Fibroblast of the conjunctiva (primary cell): ENCODE data around the gene ATG16L2.
"Not testable (repeated sequence)": the region's sequence is repeated elsewhere in the genome, so short reads cannot be mapped to it uniquely, and the experiment has no call there.

ENCODE experiments used
- DNase-seq: peaks from one replicate; pipeline ENCODE4 v3.0.0-alpha.2; 2010; ENCODE audit warnings: low read depth

ATG16L2 gene

DNA sequence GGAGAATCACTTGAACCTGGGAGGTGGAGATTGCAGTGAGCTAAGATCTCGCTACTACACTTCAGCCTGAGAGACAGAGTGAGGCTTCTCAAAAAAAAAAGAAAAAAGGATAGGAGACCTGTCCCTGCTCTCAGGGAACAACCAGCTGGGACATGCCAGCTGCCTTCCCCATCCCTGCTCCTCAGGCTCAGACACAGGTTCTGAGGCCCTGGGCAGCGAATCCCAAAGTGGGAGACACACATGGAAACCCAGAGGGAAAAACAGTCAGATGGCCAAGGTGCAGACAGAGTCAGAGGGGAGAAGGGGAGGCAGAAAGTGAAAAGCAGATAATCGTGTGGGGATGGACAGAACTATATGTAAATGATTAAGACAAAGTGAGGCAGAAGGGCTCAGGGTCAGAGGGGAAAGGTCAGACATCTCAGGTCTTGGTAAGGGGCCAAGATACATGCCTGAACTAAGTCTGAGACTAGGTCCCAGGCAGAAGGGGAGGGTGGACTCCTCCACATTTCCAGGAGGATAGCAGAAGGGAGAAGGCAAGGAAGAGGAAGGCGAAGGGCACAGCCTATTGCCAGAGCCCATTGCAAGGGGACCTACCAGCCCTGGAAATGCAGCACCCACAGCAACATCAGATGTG lies 34.6 kb upstream of the ATG16L2 start:
- DNase-seq: no peak

DNA sequence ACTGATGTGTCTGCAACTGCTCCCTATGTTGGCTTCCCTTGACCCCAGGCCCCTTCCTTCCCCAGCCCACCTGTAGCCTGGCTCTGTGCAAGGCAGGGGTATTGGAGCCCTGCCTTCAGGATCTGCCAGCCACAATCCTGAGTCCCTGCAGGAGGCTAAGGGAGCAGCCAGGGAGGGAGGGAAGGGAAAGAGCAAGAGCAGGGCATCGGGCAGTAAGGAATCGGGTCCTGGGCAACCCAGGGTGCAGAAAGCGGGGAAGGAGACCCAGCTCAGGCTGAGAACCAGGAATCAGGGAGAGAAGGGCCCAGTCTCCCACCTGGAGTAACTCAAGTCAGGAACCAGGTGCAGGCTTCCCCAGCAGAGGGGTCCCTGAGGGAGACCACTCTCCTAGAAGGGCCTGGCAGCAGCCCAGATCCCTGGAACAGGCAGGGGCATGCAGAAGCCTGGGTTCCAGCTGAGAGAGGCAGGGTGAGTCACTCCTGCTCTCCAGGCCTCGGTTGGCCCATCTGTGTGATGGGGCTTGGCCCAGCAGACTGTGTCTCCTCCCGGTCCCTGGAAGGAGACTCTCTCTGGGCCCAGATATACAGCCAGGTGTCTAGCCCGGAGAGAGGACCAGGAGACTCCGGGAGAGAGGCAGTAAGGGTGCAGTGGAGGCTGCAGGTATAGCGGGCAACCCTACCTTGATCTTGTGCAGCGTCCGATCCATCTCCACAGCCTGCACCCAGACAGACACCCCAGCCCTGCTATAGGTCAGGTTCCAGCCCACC lies 33.7 kb upstream of the ATG16L2 start:
- no peak for DNase-seq

DNA sequence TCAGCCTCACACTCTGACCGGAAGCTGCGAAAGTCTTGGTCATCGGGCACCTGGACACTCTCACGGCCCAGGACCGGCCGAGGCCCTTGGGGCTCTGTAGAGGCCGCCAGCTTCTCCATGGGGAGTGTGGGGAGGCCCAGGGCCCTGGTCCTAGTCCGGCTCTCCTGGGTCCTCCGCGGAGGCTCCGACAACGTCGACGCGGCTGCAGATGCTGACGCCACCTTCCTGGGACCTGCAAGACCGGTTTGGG lies 33.2 kb upstream of the ATG16L2 start:
- DNase-seq: no peak

DNA sequence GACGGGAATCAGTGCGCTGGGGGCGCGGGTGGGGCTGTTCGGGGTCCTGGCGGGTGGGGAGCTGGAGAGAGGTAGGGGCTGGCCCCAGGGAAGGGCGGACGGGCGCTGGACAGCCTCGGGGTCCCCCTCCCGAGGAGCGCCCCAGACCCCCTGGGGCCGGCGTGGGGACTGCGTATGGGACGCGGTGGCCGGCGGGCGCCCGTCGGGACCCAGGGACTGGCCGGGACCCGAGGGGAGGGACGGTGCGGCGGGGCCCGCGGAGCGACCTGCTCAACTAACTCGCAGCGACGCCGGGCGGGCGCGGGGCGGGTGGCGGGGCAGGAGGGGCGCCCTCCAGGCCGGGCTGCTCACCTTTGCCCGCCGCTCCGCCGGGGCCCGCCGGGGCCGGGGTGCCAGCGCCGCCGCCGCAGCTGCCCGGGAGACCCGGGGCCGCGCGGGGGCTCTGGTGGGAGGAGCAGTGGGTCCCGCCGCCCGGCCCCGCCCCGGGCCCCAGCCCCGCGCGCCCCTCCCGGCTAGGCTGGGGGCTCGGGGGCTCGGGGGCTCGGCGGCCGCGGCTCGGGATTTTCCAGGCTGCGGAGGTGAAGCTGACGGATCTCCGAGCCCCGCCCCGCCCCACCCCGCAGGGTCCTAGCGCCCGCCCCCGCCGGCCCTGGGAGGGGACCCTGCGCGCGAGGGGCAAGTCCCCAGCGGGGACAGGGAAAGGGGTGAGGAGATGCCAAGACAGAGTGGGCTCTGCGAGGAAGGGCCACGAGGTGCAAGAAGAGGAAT lies 32.7 kb upstream of the ATG16L2 start:
- DNase-seq: no peak

DNA sequence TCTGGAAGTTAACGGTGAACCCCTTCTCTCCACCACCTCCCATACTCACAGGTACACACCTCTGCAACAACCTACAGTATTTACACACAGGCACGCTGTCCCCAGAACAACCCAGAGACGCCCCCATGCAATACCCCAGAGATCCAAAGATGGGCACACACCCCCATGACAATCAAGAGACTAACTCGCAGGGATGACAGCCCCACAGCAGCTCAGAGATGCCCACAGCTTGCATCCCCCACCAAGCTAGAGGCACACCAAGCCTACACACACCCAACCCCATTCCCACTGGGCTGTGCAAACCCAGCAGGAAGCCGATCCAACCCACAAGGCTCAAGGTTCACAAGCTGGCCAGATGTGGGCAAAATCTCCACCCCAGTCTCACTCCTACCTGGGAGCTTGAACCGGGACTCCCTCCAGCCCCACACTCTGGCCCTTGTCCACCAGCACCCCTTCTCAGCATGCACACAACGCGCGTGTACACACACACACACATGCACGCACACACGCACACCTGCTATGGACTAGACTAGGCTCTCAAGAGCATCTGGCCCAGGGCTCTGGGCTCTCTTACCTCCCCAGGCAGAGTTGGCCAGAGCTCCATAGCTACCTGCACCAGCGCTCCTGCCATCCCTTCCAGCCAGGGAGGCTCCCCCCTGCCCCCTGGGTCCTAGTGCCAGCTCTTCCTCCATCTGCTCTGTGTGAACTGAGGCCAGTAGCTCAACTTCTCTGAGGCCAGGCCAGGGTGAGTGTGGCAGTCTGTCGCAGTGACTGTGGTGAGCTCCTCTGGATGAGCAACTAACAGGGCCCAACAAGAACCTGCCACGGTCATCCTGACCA lies 31.9 kb upstream of the ATG16L2 start:
- no peak for DNase-seq

DNA sequence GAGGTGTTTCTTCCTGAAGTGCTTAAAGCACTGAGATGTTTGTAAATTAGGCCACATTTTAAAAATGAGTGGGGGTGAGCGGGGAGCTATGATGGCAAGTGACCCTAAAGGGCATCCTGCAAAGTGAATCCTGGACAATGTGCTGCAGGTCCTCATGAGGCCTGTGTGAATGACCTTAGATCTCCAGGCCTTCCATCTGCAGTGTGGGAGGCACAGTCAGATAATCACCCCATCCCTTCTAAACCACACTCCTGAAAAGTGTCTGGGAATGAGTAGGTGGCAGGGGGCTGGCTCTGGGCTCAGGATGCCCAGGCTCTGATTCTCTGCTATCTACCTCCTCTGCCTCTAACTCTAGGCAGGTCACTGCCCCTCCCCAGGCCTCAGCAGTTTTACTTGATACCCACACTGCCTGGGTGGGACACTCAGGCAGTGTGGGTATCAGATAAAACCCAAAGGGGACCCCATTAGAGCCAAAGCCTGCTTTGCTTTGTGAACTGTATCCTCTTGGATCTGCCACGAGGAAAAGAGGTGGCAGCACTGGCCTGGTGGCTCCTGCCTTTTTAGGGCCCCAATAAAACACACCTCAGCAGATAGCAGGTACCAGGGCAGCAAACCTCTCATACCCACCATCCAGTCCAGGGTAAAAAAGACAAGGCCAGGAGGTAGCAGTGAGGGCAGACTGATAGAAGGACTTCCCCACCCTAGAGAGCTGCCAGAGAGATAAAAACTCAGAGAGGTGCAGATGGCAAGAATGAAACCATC lies 30.9 kb upstream of the ATG16L2 start:
- no peak for DNase-seq

DNA sequence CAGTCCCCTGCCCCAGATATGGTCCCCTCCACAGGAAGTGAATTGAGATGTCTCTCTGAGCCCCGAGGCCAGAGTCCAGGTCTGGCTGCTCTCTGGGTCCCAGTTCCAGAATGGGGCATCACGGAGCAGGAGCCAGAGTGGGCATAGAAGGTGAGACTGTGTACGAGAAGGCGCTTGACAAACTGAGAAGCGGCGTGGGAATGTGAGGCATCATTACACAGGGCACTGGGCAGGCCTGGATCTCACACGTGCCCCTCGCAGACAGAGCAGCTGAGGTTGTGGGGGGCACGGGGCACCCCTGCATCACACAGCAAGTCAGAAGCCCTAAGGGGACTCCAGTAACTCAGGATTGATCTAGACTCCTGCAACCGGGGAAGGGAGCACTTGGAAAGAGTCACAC lies 29.5 kb upstream of the ATG16L2 start:
- DNase-seq: no peak

DNA sequence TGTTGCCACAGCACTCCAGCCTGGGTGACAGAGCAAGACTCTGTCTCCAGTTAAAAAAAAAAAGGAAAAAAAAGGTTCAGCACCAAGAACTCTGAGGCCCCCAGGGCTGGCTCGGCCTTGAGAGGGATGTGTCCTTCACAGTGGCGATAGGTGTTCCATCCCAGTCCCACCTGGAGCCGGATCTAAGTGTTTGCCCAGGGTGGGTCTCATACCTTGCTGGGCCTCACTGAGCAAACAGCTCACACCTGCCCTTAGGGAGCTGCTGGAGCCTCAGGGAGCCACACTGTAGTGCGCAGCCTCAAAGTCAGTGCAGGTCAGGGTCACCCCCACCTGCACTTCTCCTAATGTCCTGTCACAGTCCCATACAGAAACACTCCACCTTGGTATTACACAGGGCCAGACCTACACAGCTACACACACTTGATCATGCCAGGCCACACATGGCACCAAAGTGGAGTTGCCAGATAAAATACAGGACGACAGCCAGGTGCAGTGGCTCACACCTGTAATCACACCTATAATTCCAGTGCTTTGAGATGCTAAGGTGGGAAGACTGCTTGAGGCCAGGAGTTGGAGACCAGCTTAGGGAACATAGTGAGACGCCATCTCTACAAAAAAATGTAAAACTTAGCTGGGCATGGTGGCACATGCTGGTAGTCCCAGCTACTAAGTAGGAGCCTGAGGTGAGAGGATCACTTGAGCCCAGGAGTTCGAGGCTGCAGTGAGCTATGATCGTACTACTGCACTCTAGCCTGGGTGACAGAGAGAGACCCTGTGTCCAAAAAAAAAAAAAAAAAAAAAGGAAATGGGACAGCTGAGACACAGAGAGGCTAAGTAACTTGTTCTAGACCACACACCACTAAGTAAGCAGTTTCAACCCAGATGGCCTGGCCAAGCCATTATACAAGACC lies 27.7 kb upstream of the ATG16L2 start:
- DNase-seq: no peak

DNA sequence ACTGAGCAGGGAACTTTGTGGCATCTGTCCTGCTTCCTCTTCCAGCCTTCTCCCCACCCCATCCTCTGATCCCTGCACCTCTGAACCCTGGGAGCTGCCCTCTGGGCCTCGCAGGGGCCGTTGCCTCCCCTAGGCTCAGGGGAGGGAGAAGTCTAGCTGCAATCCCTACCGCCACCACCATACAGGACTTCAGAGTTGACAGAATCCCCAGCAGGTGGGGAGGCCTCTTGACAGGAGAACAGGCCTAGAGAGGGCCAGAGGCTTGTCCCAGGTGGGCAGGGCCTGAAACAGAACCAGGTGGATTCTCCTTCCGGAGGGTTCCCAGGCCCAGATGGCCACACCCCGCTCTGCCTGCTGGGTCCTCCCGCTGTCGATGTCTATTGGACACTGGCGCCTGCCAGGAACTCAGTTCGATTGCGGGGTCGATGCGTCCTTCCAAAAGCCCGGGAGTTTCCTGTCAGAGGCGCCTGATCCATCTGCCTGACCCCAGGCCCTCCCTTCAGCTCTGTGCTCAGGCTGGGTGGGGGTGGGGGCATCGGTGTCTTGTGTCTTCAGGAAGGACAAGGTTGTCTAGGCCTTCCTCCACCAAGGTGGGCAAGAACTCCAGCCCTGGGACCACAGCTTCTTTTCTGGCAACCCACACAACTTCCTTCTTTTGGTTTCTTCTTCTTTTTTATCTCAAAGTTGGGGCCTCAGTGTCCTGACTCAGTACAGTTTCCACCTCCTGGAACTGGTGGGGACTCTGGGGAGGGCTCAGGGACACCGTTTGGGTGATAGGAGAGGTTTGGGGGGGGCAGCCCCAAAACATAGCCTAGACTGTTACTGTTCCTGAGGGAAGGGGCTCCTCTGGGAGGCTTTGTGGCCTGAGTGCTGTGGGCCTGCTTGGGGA lies 26.8 kb upstream of the ATG16L2 start:
- no peak for DNase-seq

DNA sequence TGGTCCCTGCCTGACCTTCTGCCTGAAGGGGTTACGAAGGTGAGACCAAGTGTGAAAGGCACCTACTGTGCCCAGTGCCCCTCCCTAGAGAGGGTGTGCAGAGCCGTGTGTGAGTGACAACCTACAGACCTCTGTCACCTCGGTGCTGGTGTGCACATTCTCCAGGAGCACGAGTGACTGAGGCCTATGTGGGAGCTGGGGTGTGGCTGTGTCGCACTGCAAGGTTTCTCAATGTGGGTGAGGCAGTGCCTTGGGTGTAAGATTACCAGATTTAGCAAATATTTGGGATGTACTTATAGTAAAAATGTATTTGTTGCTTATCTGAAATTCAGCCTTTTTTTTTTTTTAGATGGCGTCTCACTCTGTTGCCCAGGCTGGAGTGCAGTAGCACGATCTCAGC lies 26.0 kb upstream of the ATG16L2 start:
- no peak for DNase-seq

DNA sequence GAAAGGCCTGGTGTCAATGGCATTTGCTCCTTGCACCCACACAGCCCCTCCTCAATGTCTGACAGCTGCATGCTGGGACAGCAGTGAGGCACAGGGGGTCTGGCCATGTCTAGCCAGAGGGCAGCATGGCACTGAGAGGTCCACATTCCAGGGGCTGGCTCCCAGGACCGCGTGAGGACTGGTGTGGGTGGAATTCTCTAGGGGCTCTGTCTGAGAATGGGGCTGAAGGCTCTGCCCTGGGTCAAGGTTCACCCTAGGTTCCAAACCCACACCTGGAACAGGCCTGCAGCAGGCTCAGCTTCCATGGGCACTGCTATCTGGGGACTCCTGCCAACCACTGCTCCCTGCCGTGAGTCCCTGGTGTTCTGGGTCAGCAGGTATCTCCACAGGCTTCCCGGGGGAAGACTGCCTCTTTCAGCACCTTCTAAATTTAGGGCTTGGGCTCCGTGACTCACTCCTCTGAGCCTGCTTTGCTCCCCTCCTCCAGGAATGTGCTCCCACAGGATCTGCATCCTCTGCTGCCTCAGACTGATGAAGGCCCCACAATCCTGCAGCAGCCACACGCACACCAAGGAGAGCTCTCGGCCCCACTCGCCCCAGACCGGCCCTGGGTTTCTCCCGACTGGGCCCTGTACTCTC lies 24.6 kb upstream of the ATG16L2 start:
- no peak for DNase-seq

DNA sequence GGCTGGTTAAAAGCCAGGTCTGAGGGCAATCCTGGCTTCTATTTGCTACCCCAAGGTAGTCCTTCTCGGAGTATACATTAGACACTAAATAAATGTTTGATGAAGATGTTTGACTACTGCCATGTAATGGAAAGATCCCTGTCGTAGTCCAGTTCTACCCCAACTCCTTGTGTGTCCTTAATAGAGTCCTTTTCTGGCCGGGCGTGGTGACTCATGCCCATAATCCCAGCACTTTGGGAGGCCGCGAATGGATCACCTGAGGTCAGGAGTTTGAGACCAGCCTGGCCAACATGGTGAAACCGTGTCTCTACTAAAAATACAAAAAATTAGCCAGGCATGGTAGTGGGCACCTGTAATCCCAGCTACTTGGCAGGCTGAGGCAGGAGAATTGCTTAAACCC lies 23.0 kb upstream of the ATG16L2 start:
- DNase-seq: not testable (repeated sequence)

DNA sequence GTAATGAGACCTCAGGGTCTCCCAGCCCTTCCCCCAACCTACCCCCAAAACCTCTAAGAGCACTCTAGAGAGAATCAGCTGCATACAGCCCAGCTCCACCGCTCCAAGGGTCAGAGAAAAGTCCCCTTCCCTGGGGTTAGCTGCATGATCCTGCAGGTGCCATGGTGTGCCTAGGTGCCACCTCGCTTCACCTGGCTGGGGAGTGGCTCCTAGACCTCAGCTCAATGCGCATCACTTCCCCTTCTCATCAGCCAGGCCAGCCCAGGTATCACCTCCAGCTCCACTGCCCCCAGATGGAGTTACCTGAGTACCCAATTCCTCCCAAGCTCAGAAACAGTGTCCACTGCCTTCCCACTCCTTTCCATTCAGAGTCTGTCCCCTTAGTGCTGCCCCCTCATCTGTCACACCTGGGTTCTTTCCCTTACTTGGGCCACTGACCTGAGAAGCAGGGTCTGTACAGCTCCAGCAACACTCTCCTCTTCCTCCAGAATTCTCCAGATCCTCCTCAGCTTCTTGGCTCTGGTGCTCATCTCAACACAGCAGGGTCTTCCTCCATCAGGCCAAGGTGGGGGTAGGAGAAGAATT lies 21.7 kb upstream of the ATG16L2 start:
- DNase-seq: no peak

DNA sequence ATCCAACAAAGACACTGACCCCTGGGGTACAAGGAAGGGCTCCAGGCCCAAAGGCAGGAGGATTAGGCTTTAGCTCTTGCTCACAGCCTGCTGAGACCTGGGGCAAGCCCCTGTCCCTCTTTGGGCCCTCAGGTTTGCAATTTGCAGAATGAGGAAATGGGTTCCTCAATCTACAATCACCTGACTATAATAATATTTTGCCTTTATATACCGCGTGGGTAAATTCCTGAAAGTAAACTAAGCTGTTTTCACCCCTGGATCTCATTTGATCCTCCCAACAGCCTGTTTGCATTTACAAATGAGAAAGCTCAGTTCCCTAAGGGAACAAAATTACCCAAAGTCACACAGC lies 21.2 kb upstream of the ATG16L2 start:
- DNase-seq: no peak

DNA sequence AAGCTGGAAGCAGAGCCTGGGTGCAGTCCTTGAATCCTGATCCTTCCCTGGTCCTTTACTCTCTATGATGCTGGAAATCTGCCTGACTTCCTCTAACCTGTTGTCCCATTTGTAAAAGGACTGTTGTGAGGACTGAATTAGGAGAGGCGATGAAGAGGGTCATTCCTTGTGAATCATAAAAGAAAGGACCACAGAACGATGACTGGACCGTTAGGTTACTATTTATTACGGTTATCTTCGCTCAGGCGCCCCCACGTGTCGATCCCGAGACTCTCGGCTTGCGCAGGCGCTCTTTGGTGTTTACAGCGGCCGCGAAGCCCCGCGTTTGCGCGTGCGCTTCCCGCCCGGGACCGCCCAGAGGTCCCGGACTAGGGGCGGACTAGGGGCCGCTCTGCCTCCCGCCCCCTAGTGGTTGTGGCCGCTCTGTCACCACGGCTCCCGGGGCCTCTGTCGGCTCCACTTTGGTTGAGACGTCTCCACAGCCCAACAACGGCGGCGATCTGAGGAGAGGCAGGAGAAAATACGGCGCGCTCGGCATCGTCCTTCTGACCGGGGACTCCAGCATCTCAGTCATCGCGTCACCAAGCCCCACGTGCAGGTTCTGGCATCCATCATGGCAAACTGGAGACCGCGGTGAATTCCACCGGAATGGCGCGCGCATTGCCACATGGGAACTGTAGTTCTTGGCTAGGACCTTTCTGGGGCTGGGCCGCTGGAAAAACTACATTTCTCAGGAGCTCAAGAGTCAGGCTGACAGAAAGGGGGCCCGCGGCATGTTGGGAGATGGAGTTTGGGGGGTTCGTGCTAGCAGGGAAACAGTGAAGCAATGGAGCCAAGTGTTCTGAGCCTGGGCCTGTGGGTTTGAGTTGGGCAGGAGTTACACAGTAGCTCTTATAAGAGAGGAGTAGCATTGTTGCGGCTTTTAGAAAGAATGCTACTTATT lies 20.5 kb upstream of the ATG16L2 start, which contains the start of gene STARD10:
STARD10 (minus strand) TSS at position 623 of the 943 bp plus-strand sequence. CDS start 12,866 bp downstream, outside the sequence.
- peak; percentile 91 for DNase-seq

DNA sequence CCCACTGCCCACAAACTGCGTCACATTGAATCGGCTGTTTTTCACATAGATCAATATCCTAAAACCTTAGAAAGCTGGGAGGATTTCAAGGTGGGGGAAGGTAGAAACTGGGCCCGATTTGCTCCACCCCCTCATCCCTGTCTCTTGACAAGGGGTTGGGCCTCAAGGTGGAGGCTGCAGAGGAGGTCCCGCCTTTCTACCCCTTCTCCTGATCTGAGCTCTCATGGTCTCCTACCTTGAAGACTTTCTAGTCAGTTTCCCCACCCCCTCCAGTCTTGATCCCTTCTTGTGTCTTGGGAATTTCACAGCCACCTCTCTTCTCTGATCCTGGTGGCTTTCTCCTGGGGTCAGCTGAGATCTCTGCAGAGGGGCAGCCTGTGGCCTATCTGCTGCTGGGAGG lies 15.8 kb upstream of the ATG16L2 start:
- no peak for DNase-seq

DNA sequence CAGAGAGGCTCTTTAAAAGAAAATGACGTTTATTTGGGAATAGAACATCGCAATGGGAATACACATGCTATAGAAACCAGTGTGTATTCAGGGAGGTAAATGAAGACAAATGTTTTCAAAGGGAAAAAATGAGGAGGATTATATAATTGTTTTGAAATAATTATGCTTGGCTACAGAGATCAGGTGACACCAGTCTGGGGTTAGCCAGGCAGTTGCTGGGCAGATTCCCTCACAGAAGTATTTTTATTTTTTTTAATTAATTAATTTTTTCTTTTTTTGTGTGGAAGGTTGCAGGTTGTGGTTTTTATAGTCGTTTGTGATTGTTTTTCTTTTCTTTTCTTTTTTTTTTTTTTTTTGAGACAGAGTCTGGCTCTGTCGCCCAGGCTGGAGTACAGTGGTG lies 14.8 kb upstream of the ATG16L2 start:
- DNase-seq: no peak

DNA sequence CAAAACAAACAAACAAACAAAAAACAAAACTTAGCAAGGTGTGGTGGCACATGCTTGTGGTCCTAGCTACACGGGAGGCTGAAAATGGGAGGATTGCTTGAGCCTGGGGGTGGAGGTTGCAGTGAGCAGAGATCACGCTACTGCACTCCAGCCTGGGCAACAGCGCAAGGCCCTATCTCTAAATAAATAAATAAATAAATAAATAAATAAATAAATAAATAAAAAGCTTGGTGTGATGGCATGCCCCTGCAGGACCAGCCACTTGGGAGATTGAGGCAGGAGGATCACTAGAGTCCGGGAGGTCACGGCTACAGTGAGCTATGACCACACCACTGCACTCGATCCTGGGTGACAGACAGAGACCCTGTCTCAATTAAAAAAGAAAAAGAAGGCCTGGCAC lies 11.4 kb upstream of the ATG16L2 start:
- DNase-seq: no peak
